Mucosa of descending colon (tissue), 3 donors: ENCODE measurements around the gene SLC25A23. TPM values are rescaled to one million over a fixed set of nuclear protein-coding genes. Genes with fewer than 3 reads are reported as not detected.
"Not testable (repeated sequence)": the region's sequence is repeated elsewhere in the genome, so short reads cannot be mapped to it uniquely, and the experiment has no call there.

ENCODE experiments used
- ATAC-seq: fragments of 200-7000 bp; cut with Tn5 transposase; one replicate; pipeline ENCODE4 v1.9.1; 2020; ENCODE audit warnings: mild to moderate bottlenecking, moderate library complexity
- DNase-seq, 3 donors: peaks; one replicate each; pipeline ENCODE4 v3.0.0-alpha.2; 2020
- H3K36me3 ChIP-seq: fragments of 200-600 bp; one replicate; pipeline ENCODE4 v1.8.0; 2021; ENCODE audit warnings: low read depth, mild to moderate bottlenecking
- H3K4me1 ChIP-seq: fragments of 200-600 bp; one replicate; pipeline ENCODE4 v1.8.0; 2021; ENCODE audit warnings: low read depth, mild to moderate bottlenecking
- H3K4me3 ChIP-seq: fragments of 200-600 bp; one replicate; pipeline ENCODE4 v1.8.0; 2021; ENCODE audit warnings: mild to moderate bottlenecking
- H3K9me3 ChIP-seq: fragments of 200-600 bp; one replicate; pipeline ENCODE4 v1.8.0; 2021; ENCODE audit warnings: mild to moderate bottlenecking
- CTCF ChIP-seq: fragments of 200-600 bp; IDR thresholded peaks from one replicate; pipeline ENCODE4 v1.8.0; 2022; ENCODE audit warnings: antibody characterized with exemption, mild to moderate bottlenecking
- intact Hi-C, 2 donors: fragments of 100-400 bp; cut with DNase I in 1 of 2; cut with micrococcal nuclease in 1 of 2; formaldehyde crosslinking; loops; one replicate each; pipeline versions ENCODE4 v1.11.0 to v1.11.1; 2022; cut with DNase I, micrococcal nuclease
- total RNA-seq, 3 donors: library from RNA; stranded (reverse); fragmentation: NEBNext Ultra II Directional in 2 of 3; extraction: Animal tissue kit (Norgen Biotek cat#: 25700) in 2 of 3; gene quantifications; one replicate each; pipeline versions ENCODE4 v1.2.1 to v1.2.4, GENCODE V29; 2021 to 2023
- donor health status: DM: no; HTN: no; CAD: no; lungs with moderate emphysema.
- donor health status: DM: no; HTN: no; CAD: no.
- donor health status: DM: no; HTN: yes; CAD: no.

Gene SLC25A23
- total RNA-seq, 3 donors from 2014 or later: 106 to 181 (median 116) TPM

GRCh38 chr19:6406401-6406800 is 53.2 kb downstream of the SLC25A23 start:
- TF ChIP-seq CTCF: no peak
- no peaks in the 10 kb centered on the region for H3K36me3 ChIP-seq
- no peak for ATAC-seq
- H3K4me3 ChIP-seq: no peak overlapping the region
- DNase-seq: no peak
- intact Hi-C loops: no loop called here
- peaks cover 21% of the 10 kb centered on the region for H3K4me1 ChIP-seq
- H3K9me3 ChIP-seq: no peaks in the 10 kb centered on the region

GRCh38 chr19:6402837-6403608 is 56.6 kb downstream of the SLC25A23 start:
- H3K36me3 ChIP-seq: no peaks in the 10 kb centered on the region
- TF ChIP-seq CTCF: no peak
- ATAC-seq: peak; percentile 93
- H3K4me1 ChIP-seq: peaks cover 21% of the 10 kb centered on the region
- no peak overlapping the region for H3K4me3 ChIP-seq
- no peaks in the 10 kb centered on the region for H3K9me3 ChIP-seq
- peak; percentile 77 to 86 (median 81) for DNase-seq
- intact Hi-C loops: no loop called here

DNA sequence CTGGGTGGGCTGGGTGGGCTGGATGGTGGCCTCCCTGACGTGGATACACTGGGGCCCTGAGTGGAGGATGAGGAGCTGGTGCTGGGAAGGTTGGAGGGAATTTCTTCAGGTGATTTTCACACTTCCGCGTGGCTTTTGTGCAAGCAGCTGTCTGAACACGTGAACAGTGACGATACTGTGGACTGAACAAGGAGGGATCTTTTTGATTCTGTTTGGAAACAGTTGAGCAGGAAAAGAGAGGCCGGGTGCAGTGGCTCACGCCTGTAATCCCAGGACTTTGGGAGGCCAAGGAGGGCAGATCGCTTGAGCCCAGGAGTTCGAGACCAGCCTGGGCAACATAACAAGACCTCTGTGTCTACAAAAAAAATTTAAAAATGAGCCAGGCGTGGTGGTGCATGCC is 57.5 kb downstream of the SLC25A23 start:
- TF ChIP-seq CTCF: no peak
- Histone ChIP-seq H3K4me1 (peaks cover 21% of the 10 kb centered on the region), H3K9me3 (no peaks in the 10 kb centered on the region), H3K4me3 (no peak overlapping the region), H3K36me3 (no peaks in the 10 kb centered on the region)
- peak in 2 of 3 donors; percentile 33 to 57 for DNase-seq
- intact Hi-C loops: no loop called here
- peak; percentile 63 for ATAC-seq

DNA sequence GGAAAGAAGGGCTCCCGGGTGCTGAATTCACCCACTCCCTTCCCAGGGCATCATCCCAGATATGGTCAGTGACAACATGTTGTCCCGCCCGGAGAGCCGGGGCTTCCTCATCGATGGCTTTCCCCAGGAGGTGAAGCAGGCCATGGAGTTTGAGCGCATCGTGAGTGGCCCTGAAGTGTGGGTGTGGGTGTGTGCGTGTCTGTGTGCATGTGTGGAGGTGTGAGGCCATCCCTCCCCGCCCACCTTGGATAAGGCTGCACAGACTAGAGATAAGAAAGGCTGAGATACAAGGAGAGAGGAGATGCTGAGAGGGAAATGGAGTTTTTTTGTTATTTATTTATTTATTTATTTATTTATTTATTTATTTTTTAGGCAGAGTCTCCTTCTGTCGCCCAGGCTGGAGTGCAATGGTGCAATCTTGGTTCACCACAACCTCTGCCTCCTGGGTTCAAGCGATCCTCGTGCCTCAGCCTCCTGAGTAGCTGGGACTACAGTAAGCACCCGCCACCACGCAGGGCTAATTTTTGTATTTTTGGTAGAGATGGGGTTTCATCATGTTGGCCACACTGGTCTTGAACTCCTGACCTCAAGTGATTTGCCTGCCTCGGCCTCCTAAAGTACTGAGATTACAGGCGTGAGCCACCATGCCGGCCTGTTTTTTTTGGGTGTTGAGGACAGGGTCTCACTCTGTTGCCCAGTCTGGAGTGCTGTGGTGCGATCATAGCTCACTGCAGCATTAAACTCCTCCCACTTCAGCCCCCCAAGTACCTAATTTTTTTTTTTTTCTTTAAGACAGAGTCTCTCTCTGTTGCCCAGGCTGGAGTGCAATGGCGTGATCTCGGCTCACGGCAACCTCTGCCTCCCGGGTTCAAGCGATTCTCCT is 59.3 kb downstream of the SLC25A23 start:
- intact Hi-C loops, H3K4me3 ChIP-seq, H3K36me3 ChIP-seq, H3K9me3 ChIP-seq, ATAC-seq, DNase-seq: not testable (repeated sequence)
- peaks cover 21% of the 10 kb centered on the region for H3K4me1 ChIP-seq

GRCh38 chr19:6396305-6396704 is 63.3 kb downstream of the SLC25A23 start:
- no peak for ATAC-seq
- Histone ChIP-seq H3K4me1 (peaks cover 10% of the 10 kb centered on the region), H3K36me3 (peaks cover 3% of the 10 kb centered on the region), H3K4me3 (no peak overlapping the region), H3K9me3 (no peaks in the 10 kb centered on the region)
- intact Hi-C loops: no loop called here
- TF ChIP-seq CTCF: no peak
- DNase-seq: no peak

GRCh38 chr19:6394831-6395230 is 64.8 kb downstream of the SLC25A23 start:
- peaks cover 17% of the 10 kb centered on the region for H3K4me1 ChIP-seq
- ATAC-seq: no peak
- no peak overlapping the region for H3K4me3 ChIP-seq
- no peak for TF ChIP-seq CTCF
- peaks cover 3% of the 10 kb centered on the region for H3K36me3 ChIP-seq
- intact Hi-C loops: no loop called here
- no peaks in the 10 kb centered on the region for H3K9me3 ChIP-seq
- no peak for DNase-seq
